ENCODE results near the gene KLHL26. TPM values are rescaled to one million over a fixed set of nuclear protein-coding genes. Genes with fewer than 3 reads are reported as not detected.
A peak's percentile ranks its signal among the peaks of the same experiment; 100 is the strongest.

Gene KLHL26
- total RNA-seq, 1 experiment from 2014 or later = 10.7 TPM

DNA sequence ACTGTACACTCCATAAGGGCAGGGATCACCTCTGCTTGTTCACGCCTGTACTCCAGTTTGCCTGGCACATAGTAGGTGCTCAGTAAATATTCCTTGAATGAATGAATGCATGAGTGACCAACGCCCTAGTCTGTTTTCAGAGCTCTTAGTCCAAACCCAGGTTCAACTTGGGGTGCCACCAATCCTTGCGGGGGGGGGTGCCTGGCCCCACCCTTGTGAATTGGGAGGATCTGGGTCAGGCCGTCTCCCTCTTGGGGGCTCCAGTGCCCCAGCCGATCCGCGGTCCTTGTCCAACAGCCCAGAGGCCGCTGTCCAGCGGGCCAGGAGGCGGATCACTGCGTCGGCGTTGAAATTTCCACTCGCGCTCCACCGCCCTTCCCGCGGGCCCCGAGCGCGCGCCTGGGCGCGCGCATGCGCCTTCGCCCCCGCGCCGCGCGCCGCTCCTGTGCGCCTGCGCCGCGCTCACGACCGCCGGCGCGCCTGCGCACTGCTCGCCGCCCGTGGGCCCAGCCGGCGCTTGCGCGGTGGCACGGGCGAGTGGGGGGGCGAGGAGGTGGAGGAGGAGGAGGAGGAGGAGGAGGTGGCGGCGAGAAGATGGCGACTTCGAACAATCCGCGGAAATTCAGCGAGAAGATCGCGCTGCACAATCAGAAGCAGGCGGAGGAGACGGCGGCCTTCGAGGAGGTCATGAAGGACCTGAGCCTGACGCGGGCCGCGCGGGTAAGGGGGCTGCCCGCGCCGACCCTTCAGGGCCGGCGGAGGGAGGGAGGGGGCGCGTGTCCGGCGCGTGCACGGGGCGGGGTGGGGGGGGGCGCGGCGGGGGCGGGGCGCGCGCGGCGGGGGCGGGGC, 46.5 kb downstream of the KLHL26 start, which contains the start of gene CRTC1:
CRTC1 (plus strand) TSS at position 572 of the 849 bp plus-strand sequence; CDS start at position 595, 23 bp downstream.
- Histone ChIP-seq H4K8ac (replicated peaks; ENCODE audit: insufficient read length, low read depth, low read length) (no peak within 1 kb of the TSS), H3K27ac (ENCODE audit: insufficient read length, low read depth, low read length) (no peak within 1 kb of the TSS), H3K79me2 (ENCODE audit: insufficient read depth, low read length) (no peaks in the 10 kb centered on the region; the same call in 1 of the 2 replicates), H3K4ac (ENCODE audit: low read depth, low read length) (no peak within 1 kb of the TSS), H3K79me1 (ENCODE audit: insufficient read depth, low read depth, low read length, poor library complexity, severe bottlenecking) (no peaks in the 10 kb centered on the region), H4K91ac (ENCODE audit: insufficient read length, low read depth, low read length) (no peak within 1 kb of the TSS), H3K18ac (ENCODE audit: insufficient read length, low read depth, low read length) (peak within 1 kb of the TSS; percentile 93), H3K27me3 (ENCODE audit: insufficient read depth, low read length) (no peaks in the 10 kb centered on the region), H3K9me3 (ENCODE audit: control insufficient read depth, low read depth, low read length) (no peaks in the 10 kb centered on the region), H4K5ac (ENCODE audit: insufficient read length, low read depth, low read length) (no peak within 1 kb of the TSS), H2BK12ac (ENCODE audit: insufficient read length, low read depth, low read length) (no peak within 1 kb of the TSS), H3K23ac (ENCODE audit: insufficient read length, low read depth, low read length) (no peak within 1 kb of the TSS), H2BK15ac (ENCODE audit: low read depth, low read length) (no peak within 1 kb of the TSS), H3K56ac (ENCODE audit: insufficient read length, low read depth, low read length) (no peak within 1 kb of the TSS), H2BK5ac (ENCODE audit: insufficient read length, low read length) (no peak within 1 kb of the TSS), H3K9ac (ENCODE audit: extremely low read depth, insufficient read length, low read length) (peak within 1 kb of the TSS; percentile 73), H4K20me1 (ENCODE audit: control insufficient read depth, insufficient read depth, insufficient read length) (peaks cover 2% of the 10 kb centered on the region), H2AK5ac (ENCODE audit: insufficient read length, low read length) (no peak within 1 kb of the TSS), H2AFZ (ENCODE audit: low read length) (no peak within 1 kb of the TSS), H2BK20ac (ENCODE audit: low read depth, low read length, poor library complexity, severe bottlenecking) (no peak within 1 kb of the TSS), H3T11ph (ENCODE audit: low read length) (no peak within 1 kb of the TSS), H3K23me2 (ENCODE audit: insufficient read length, low read depth, low read length, poor library complexity, severe bottlenecking) (peaks cover 9% of the 10 kb centered on the region), H3K4me1 (ENCODE audit: insufficient read depth, low read length) (no peaks in the 10 kb centered on the region), H2BK120ac (ENCODE audit: low read depth, low read length, poor library complexity, severe bottlenecking) (no peak within 1 kb of the TSS), H3K14ac (ENCODE audit: insufficient read depth, low read length) (peak within 1 kb of the TSS; percentile 82), H3K4me2 (ENCODE audit: insufficient read depth, insufficient read length, low read length) (peak within 1 kb of the TSS; percentile 55)
- Mint-ChIP-seq H3K4me1 (peaks cover 11% of the 10 kb centered on the region in 2 experiments), H3K4me3 (peak within 1 kb of the TSS; percentile 88 to 93), H3K9me3 (no peaks in the 10 kb centered on the region), H3K27ac (peak within 1 kb of the TSS; percentile 86 to 96 (median 93); a peak in 6 of 7 replicates), H3K27me3 (ENCODE audit: low read depth) (peaks cover 6% of the 10 kb centered on the region), H3K36me3 (ENCODE audit: insufficient read depth in 1 of 3, low read depth in 3 of 3) (no peaks in the 10 kb centered on the region; a peak in 1 of 7 replicates)
- TF ChIP-seq CTCF (conservative IDR thresholded peaks at IDR 0.05) = no peak
- no CpG with 5 or more reads among the region's 93 CpGs for WGBS (ENCODE audit: extremely low coverage, insufficient read length, low lambda C conversion rate)
- peak; percentile 83 for DNase-seq

All from H9 (cell line).